Endothelial cell of coronary artery (primary cell): Measurements from ENCODE around the gene RPS6KB1. TPM values are rescaled to one million over a fixed set of nuclear protein-coding genes. Genes with fewer than 3 reads are reported as not detected.

Source experiments
- total RNA-seq: library from RNA; depleted of rRNA; stranded (reverse); fragments of >200 nt; gene quantifications from 2 replicates; pipeline ENCODE4 v1.2.3, GENCODE V29; 2014

The RPS6KB1 gene
- total RNA-seq, result 17.6 and 21.6 TPM in 2 replicates

DNA sequence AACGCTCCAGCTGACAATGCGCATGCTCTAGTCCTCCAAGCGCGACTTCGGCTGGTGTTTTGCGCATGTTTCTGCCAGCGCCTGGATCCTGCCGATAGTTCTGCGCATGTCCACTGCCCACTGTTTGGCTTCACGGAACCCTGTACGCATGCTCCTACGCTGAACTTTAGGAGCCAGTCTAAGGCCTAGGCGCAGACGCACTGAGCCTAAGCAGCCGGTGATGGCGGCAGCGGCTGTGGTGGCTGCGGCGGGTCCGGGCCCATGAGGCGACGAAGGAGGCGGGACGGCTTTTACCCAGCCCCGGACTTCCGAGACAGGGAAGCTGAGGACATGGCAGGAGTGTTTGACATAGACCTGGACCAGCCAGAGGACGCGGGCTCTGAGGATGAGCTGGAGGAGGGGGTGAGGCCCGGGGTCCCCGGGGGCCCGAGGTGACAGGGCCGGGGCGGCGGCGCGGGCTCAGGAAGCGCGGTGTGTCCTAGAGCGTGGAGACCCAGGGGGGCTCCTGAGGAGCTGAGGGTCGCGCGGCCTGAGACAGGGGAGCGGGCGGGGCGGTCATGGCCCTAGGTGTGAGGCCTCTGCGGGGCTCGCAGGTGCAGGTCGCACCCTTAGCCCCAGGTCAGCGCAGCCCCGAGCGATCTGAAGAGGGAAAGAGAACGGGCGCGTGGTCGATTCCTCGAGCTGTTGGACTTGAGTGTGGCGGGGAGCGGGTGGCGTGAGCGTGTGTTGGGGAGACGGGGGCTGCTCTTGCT, at the start of gene RPS6KB1, which contains the start of gene TUBD1:
TSS of gene RPS6KB1 (plus strand) at position 198 of the 752 bp plus-strand sequence. CDS start at position 262, 64 bp downstream.
TSS of gene TUBD1 (minus strand) at position 20 of the 752 bp plus-strand sequence. CDS start 1,941 bp downstream, outside the sequence.

DNA sequence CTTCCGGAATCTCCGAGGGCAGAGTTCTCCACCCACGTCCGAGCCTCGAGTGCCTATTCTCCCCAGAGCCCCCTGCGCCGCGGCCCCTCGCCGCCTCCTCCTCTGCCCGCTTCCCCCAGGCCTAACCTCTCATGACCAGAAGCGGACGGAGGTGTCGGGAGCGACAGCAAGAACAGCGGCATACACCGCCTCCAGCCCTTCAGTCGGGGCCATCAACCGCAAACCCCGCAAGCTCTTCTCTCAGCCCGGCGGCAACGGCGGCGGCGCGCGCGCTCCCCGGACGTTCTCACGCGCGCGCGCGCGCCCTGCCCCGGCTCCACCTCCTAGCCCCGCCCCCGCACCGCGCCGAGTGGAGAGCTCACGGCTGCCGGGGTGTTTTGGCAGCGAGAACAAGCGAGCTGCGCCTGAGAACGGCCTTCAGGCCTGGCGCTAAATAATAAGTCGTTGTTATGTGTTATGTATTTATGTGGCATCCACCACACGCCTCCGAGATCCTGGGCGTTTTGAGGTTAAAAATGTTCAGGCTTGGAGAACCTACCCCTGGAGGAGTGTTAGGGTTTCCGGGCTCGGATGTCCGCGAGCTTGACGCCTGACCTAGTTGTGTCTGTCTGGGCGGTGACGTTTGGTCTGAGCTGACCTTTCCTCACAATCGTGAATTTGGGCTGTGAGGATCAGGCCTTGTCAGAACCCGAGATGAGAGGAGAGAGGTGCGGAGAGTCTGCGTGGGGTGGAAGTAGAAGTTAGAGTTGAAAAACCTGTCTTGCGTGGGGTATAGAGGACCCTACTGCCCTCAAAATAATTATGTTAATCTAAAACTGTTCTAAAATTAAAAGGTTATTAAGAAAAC, 71.8 kb downstream of the RPS6KB1 start, which contains the start of gene RNFT1:
TSS of gene RNFT1 (minus strand) at position 259 of the 847 bp plus-strand sequence. CDS start at position 182, 77 bp downstream.

Other genes with a start within 250 kb of the RPS6KB1 start
- gene PTRH2, start 185.7 kb upstream of the RPS6KB1 start, total RNA-seq, result 31.0 and 40.6 TPM in 2 replicates
- gene VMP1, start 185.5 kb upstream of the RPS6KB1 start, total RNA-seq, result 113 and 190 TPM in 2 replicates
- gene TUBD1, start 178 bp upstream of the RPS6KB1 start, total RNA-seq, result 6.0 and 8.4 TPM in 2 replicates
- 12.2 and 13.6 TPM in 2 replicates for gene RNFT1, start 71.6 kb downstream of the RPS6KB1 start, total RNA-seq
- gene HEATR6, start 185.8 kb downstream of the RPS6KB1 start, total RNA-seq, result 8.4 and 11.2 TPM in 2 replicates